ENCODE measurements around the gene CEP85.

DNA sequence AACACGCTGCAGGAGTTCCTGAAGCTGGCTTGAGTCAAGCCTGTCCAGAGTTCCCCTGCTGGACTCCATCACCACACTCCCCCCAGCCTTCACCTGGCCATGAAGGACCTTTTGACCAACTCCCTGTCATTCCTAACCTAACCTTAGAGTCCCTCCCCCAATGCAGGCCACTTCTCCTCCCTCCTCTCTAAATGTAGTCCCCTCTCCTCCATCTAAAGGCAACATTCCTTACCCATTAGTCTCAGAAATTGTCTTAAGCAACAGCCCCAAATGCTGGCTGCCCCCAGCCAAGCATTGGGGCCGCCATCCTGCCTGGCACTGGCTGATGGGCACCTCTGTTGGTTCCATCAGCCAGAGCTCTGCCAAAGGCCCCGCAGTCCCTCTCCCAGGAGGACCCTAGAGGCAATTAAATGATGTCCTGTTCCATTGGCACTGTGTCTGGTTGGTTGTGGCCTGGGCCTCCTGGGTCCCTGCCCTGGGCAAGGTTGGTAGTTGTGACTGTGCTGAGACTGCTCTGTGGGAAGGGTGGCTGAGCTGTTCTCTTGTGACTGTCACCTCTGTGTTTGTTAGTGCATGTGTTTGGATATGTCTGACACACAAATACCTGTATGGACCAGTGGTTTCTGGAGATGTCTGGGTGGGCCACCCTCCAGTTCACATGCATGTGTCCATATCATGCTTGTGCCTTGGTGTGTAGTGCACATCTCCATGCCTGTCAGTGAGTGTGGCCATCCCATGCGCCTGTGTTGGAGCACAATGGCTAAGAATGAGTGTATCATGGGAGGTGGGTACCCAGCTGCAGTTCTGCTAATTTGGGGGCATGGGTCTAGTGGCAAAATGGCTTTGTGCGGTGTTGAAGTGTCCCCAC lies 47.3 kb downstream of the CEP85 start:
- TF ChIP-seq, protein P1, sequence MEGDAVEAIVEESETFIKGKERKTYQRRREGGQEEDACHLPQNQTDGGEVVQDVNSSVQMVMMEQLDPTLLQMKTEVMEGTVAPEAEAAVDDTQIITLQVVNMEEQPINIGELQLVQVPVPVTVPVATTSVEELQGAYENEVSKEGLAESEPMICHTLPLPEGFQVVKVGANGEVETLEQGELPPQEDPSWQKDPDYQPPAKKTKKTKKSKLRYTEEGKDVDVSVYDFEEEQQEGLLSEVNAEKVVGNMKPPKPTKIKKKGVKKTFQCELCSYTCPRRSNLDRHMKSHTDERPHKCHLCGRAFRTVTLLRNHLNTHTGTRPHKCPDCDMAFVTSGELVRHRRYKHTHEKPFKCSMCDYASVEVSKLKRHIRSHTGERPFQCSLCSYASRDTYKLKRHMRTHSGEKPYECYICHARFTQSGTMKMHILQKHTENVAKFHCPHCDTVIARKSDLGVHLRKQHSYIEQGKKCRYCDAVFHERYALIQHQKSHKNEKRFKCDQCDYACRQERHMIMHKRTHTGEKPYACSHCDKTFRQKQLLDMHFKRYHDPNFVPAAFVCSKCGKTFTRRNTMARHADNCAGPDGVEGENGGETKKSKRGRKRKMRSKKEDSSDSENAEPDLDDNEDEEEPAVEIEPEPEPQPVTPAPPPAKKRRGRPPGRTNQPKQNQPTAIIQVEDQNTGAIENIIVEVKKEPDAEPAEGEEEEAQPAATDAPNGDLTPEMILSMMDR (IDR thresholded peaks at IDR 0.05), result no peak
- no peak for TF ChIP-seq POLR2A (IDR thresholded peaks at IDR 0.05)
